ENCODE data around the gene FRMD4A.

- TF ChIP-seq CTCF (IDR thresholded peaks at IDR 0.05; ENCODE audit: insufficient read depth, low read length) (no peak), GABPA (IDR thresholded peaks at IDR 0.05; ENCODE audit: low read depth) (no peak), POLR2AphosphoS5 (IDR thresholded peaks at IDR 0.05; ENCODE audit: low read depth) (no peak)
These were observed 510.4 kb downstream of the FRMD4A start for GRCh38 chr10:13820119-13820963.

All from HL-60 (cell line).